Measurements from ENCODE around the gene UBASH3A.

GRCh38 chr21:42426876-42427480 lies 23.3 kb downstream of the UBASH3A start:
- TF ChIP-seq YY1 (IDR thresholded peaks at IDR 0.05; ENCODE audit: low read depth) (no peak), USF1 (IDR thresholded peaks at IDR 0.05) (no peak), MAX (IDR thresholded peaks at IDR 0.05) (no peak), EP300 (IDR thresholded peaks at IDR 0.05; ENCODE audit: borderline replicate concordance) (no peak), CEBPB (IDR thresholded peaks at IDR 0.05) (no peak), TAF1 (IDR thresholded peaks at IDR 0.05; ENCODE audit: low read depth) (no peak)
